Measurements from ENCODE around the gene TAF4.

DNA sequence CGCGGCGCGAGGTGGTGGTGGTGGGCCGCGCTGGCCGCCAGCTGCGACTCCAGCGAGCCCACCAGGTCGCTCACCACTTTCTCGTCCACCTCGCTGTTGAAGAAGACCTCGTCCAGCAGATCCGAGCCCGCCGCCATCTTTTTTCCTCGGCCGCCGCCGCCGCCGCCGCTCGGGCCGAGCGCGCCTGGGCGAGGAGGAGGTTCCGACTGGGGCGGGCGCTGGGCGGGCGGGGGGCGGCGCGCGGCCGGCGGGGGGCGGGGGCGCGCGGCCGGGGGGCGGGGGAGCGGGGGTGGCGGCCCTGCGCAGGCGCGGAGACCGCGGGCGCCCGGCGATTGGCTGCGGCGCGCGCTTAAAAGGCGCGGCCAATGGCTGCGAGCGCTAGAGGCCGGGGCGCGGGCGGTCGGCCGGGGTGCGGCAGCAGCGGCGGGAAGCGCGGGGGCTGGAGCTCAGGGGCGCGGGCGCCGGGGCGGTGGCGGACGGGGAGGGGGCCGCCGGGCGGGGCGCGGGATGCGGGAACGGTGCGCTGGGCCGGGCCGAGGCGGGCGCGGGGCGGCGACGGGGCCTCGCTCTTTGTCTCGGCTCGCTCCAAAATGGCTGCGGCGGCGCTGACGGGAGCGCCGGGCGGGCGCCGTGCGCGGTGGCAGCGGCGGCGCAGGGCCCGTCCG lies at the start of gene TAF4:
- TF ChIP-seq CTCF (conservative IDR thresholded peaks at IDR 0.05 in 1 of 2, IDR thresholded peaks at IDR 0.05 in 1 of 2; ENCODE audit: low read depth in 1 of 2, low read length in 2 of 2) (no peak), EZH2 (IDR thresholded peaks at IDR 0.05; ENCODE audit: low read length, missing control alignments) (no peak)

Data from fibroblast of lung (primary cell).